HG03575 (cell line): Measurements from ENCODE around the gene UBR4.
"Not testable (repeated sequence)": the region's sequence is repeated elsewhere in the genome, so short reads cannot be mapped to it uniquely, and the experiment has no call there.

Experiments
- ATAC-seq: cut with Tn5 transposase; IDR thresholded peaks from one replicate; pipeline ENCODE4 v1.9.1; 2021; ENCODE audit not compliant: unreplicated experiment, insufficient number of reproducible peaks, low FRiP score; ENCODE audit errors: extremely low read depth

Gene UBR4

DNA sequence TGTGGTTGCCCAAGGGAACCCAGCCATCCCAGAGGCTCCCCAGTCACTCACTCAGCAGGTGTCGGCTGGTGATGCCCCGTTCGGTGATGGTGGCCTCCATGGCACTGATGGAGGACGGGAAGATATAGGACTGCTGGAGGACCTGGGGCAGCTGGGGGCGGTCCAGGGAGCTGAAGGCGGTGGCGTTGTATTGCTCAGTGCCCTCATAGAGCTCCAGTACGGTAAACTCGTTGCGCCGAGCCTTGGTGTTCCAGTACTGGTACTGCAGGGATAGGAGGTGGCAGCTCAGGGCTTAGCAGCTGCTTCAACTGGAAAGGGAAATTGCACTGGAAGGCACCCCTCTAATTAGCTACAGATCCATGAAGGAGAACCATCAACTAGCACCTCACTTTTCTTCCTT lies 12.5 kb upstream of the UBR4 start:
- ATAC-seq: no peak

DNA sequence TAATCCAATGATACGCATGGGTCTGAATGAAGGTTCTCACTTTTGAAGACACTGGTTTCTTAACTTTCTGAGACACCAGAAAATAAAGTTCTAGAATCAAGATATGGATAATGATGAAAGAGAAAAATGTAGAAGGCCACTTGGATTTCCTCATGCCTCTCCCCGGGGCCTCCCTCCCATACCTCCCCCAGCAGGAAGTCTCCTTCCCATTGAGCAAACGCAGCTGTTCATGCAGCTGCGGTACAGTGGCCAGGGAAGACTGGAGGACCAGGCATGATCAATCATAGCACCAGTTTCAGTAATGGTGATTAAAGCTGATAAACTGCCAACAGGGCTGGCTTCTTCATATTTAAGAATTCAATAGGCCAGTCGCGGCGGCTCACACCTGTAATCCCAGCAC lies 10.9 kb upstream of the UBR4 start:
- no peak for ATAC-seq

DNA sequence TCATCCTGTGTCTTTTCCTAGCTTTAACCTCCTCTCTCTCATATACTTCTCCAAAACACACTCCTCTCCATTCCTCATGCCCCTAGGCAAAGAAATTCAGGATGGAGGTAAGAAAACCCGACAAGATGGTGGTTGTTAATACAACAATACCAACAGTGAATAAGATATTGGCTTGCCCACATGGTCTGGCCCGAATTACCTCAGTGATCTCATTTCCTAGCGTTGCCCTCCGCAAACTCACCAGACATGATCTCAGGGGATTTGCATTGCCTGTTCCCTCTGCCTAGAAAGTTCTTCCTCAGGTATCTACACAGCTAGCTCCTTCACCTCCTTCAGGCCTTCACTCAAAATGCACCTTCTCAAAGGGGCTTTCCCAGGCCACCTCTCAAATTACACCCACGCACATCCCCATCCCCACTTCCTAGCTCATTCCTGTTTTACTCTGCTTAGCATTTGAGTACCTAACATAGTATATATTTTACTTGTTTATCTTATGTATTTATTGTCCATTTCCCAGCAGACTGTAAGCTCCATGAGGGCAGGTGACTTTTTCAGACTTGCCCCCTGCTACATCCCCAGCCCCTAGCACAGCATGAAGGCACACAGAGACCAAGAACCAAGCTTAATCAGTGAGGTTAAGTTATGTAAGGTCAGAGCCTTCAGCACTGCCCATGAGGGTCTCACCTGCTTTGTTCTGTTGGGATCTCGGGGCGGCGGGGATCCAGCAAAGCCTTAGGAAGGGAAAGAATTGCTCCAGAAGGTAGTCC lies 10.2 kb upstream of the UBR4 start:
- no peak for ATAC-seq

DNA sequence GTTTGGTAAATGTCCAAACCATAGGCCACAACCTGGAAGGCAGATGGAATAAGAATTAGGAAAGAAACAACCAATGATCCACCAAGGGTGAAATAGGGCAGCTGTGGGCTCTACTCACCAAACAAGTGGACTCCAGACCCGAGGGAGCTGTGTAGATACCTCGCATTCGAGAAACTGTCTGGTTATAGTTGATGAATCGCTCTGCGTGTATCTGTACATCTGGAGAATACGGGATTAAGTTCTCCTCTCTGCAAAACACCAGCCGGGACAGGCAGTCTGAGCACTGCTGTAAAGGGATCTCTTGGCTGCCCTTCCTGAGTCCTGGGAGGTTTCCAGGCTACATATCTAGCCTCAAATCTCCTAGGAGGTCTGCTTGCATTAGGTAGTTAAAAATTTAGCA lies 9.4 kb upstream of the UBR4 start:
- ATAC-seq: no peak

DNA sequence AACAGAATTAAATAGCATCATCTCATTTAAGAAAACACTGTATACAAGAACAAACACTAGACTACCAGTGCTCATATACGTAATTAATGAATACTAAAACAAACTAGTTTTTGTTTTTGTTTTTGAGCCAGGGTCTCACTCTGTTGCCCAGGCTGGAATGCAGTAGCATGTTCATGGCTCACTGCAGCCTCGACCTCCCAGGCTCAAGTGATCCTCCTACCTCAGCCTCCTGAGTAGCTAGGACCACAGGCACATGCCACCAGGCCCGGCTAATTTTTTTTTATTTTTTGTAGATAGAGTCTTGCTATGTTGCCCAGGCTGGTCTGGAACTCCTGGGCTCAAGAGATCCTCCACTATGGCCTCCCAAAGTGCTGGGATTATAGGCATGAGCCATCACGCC lies 6.5 kb upstream of the UBR4 start:
- ATAC-seq: not testable (repeated sequence)

DNA sequence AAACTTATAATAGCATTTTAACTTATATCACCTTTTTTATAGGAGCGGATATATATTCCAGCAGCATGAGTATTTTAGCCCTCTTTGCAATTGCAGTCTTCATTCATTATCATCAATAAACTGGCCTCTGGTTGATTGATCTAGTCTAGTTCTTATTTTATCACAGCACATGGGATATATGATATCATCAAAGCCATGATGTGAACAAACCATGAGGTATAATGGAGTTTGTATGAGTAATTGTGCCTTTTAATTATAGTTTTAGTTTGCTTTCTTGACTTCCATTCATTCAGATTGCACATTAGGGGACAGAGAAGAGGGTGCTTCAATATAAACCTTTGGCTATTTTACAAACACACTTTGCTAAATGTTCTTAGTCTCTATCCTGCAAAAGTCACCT lies 3.5 kb upstream of the UBR4 start:
- no peak for ATAC-seq

DNA sequence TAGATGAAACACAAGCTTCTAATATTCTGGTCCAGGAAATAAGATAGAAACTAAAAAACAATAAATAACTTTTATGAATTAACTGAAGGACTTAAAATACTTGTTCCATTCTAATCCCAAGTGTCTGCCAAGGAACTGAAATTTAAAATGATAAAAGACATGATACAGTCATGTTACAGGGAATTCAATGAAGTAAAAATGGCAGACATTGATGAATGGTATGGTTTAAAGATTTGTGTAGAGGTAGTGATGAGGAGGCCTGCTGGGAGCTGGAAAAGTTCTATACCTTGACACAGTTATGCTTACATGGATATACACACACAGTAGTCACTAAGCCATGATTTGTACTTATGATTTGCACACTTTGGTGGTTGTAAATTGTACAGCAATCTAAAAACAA lies 2.1 kb upstream of the UBR4 start:
- ATAC-seq: no peak

DNA sequence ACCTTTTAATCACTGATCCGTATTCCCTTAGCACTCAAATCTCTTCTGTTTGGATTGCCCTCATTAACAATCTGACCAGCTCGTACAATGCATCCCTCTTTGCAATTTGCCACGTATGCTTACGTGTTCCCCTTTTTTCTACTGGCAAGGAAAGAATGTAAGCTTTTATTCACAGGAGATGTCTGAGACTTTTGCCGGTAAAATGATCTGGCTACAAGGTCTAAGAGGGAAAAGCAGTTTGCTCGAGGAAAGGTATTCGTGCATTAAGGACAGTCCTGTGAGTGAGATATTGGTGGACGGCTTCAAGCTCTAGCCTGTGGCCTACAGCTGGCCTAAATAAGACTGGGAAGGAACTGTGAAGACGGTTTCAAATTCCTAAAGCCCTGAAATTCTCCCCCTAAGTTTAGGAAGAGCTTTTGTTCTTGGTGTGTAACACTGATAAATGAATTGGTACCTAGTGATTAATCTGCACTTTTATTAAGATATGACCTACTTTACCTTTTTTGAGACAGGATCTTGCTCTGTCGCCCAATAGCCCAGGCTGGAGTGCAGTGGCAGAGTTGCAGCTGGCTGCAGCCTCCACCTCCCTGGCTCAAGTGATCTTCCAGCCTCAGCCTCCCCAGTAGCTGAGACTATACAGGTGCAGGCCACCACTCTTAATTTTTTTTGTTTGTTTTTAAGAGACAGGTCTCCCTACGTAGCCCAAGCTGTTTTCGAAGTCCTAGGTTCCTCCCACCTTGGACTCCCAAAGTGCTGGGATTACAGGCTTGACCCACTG lies 895 bp upstream of the UBR4 start:
- ATAC-seq: no peak

DNA sequence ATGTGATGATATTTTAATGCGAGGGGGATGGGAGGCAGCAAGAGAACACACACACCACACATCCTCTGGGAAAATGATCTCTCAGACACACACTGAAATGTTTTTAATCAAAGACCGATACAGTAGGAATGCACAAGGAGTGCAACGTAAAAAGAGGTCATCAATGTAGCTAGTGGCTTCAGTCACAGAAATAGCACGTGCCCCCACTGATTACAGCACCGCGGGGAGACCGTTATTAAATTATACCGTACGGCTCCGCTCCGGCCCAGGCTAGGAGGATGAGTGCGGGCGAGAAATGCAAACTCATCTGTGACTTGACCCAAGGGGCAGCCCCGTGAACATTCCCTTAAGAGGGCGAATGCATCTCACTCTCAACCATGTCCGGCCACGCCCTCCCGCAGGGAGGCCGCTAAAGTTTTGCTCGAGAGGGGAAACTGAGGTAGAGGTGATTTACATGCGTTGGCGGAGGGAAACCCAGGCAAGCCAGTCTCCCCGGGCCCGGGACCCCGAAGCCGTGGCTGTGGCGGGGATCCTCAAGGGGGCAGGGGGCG lies 552 bp downstream of the UBR4 start:
- no peak for ATAC-seq

DNA sequence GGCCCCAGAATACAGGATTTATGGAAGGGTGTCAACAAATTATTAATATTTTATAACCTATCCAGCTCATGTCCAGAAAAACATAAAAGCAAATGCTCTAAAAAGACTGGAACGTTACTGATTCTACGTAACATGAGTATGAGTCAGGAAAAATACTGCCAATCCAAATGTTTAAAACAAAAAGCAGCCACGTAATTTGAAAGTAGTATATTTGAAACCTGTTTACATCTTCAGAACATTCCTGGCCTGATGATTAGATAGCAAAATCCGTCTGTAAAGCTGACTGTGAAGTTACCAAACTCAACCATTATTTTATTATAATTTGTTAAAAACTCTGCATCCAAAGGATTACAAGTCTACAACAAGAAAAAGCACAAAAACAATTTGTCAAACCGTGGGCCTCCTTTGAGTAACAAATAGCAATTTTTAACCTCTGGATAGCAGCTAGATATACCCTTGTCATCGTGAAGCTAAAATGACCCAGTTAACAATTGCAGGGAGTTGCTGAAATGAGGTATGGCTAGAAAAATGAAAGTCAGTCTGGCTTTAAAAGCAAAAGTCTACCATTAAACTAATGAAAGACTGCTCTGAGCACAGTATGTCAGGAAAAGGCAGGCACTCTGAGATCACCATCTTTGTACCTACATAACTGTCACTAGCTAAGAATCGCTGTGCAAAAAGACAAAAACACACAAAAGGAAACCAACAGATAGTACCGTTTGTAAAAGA lies 1.2 kb downstream of the UBR4 start:
- no peak for ATAC-seq

DNA sequence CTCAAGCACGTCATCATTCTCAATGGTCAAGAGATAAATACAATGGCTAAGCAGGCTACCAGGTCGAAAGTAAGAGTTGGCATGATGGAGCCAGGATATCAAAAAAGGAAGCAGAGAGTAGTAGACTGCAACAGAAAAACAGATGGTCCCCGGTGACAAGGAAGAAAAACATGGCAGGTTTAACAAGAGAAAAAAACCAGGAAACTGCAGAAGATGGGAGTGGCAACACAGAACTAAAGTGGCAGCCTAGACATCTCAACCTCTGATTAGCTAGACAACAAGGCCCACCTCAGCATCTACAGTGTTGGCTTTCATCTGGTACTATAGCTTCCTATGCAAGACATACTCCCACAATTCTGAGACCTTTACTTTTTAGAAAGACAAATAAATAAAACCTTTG lies 3.1 kb downstream of the UBR4 start:
- no peak for ATAC-seq

DNA sequence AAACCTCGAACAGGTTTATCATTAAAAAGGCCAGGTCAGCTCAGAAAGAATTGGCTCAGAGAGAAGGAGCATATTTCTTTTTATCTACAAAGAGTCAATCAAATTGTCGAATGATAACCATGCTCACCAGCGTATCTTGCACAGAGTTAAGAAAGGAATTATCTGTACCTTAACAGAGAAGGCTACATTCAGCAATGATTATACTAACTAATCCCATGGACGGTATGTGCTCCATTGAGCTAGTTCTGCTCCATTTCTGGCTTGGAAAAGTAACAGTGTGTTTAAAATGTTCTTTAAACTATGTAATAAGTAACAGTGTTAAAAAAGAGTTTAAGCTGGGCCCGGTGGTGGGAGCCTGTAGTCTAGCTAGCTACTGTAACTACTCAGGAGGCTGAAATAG lies 4.2 kb downstream of the UBR4 start:
- ATAC-seq: no peak

DNA sequence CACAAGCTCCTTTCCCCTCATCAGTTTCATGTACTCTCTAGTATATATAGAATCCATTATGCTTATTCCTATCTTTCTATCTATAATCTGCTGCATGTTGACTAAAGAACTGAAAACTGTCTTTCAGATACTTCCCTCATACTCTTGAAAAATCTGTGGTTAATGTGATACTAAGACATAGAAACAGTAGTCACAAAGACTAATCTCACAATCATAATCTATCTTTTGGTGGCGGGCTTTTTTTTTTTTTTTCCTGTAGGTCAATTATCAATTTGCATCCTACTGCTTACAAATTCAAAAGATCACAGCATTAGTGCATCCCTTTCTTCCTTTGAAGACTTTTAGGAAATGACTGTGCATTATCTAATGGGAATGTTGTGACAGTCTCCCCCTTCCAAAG lies 4.7 kb downstream of the UBR4 start:
- ATAC-seq: no peak

DNA sequence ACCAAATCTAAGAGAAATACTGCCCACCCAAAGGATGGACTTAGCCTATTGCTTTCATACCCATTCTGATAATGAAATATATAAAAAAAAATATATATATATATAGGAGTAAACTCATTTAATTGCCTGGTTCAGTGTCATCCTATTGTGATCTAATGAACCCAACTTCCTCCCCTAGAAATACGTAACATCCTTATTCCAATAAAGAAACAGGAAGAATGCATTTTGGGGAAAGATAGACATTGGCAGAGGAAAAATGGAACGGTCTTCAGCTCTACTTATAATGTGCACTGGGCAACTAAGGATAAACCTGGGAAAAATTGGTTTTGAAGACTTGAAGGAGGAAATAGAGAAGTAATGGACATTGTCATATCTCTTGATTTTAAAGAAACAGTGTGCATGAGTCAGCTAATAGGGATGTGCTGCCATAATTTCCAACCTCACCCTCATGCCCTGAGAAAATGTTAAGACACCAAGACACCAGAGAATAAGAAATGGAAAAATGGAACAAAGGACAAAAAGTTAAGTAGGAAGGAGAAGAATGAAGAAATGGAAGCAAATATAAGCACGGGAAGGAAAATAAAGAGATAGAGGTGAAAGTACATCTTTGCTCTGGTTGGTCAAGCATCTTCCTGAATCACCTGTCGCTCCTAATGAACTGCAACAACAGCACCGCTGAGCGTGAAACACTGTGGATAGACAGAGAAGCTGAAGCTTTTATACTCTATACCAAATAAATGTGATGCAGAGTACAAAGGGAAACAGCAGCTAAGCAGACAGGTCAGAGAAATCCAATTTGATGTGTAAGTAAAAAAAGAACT lies 5.4 kb downstream of the UBR4 start:
- ATAC-seq: no peak

DNA sequence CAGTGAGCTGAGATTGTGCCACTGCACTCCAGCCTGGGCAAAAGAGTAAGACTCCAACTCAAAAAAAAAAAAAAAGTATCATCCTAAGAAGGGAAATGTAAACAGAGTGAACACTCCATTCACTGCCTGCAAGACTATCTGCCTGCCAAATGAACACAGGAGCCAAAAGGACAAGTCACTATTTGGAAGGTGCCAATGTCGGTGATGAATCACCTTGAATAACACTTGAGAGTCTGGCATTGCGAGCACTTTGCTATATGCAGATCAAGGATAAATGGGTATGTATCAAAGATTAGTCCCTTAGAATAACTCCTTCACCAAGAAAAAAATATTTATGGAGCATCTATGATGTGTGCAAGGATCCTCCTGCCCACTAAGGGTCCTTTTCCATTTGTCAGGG lies 6.6 kb downstream of the UBR4 start:
- ATAC-seq: no peak

DNA sequence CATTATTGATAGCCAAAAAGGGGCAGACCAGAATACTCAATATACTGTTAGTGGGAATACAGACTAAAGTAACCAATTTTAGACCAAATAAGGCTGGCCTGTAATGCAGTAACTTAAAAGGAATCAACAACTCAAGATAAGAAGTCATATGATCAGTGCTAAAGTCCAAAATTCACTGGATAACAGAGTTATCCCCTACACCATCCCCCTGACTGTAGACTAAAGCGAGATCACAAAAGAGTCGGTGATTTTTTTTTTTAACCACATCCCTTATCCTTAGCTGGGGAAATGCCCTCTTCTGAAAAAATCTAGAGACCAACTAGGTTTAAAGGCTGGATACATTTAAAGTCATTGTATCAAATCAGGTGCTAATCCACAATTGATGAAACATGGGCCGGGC lies 7.7 kb downstream of the UBR4 start:
- ATAC-seq: no peak

DNA sequence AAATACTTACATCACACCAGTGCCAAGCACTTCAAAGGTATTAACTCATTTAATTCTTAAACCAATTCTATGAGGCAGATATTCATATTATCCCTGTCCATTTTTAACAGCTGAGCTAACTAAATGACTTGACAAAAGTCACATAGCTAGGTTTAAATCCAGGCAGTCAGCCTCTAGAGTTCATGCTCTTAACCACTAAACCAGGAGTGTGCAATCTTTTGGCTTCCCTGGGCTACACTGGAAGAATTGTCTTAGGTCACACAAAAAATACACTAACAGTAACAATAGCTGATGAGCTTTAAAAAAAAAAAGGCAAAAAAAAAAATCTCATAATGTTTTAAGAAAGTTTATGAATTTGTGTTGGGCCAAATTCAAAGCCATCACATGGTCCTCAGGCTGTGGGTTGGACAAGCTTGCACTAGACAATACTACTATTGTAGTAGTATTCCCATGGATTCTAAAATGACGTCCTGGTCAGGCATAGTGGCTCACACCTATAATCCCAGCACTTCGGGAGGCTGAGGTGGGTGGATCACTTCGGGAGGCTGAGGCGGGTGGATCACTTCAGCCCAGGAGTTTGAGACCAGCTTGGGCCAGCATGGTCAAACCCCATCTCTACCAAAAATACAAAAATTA lies 10.0 kb downstream of the UBR4 start:
- no peak for ATAC-seq

DNA sequence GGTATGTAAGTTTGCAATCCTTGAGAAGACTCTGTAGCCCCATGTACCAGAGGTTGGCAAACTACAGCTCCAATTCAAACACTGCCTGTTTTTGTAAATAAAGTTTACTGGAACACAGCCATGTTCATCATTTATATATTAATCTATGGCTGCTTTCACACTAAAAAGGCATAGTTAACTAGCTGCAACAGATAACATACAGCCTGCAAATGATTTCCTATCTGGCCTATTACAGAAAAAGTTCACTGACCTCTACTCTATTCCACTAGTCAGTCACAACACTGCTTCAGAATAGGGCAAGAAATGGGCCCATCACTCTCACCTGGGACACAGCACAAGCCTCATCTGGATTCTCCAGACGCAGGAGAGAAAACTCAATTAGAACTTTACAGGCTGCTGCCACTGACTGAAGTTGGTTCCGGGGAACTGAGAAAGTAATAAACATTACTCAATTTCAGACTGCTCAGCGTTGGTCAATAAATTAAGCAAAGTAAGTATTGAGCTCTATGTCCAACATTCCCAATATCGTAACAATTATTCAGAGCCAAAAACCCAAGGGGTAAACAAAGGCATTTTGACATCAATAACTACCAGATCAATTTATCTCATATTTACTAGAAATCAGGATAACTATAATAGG lies 10.6 kb downstream of the UBR4 start:
- no peak for ATAC-seq
